HG03571 (cell line): ENCODE results near the gene CSRNP3.

Experiments used
- ATAC-seq: cut with Tn5 transposase; IDR thresholded peaks from one replicate; pipeline ENCODE4 v1.9.1; 2021; ENCODE audit not compliant: unreplicated experiment

CSRNP3 gene

GRCh38 chr2:165675551-165675968 is 206.1 kb downstream of the CSRNP3 start:
- no peak for ATAC-seq

GRCh38 chr2:165678882-165679281 is 209.4 kb downstream of the CSRNP3 start:
- no peak for ATAC-seq

- ATAC-seq = no peak
Measured at GRCh38 chr2:165679621-165680020, 210.1 kb downstream of the CSRNP3 start.

GRCh38 chr2:165681841-165682240 is 212.3 kb downstream of the CSRNP3 start:
- no peak for ATAC-seq

- no peak for ATAC-seq
Measured at GRCh38 chr2:165682546-165682945, 213.0 kb downstream of the CSRNP3 start.

GRCh38 chr2:165686800-165687199 is 217.3 kb downstream of the CSRNP3 start:
- ATAC-seq = no peak

GRCh38 chr2:165687426-165688002 is 218.0 kb downstream of the CSRNP3 start:
- no peak for ATAC-seq

GRCh38 chr2:165691615-165692014 is 222.1 kb downstream of the CSRNP3 start:
- no peak for ATAC-seq

- no peak for ATAC-seq
Measured at GRCh38 chr2:165692906-165693305, 223.4 kb downstream of the CSRNP3 start.

- ATAC-seq = no peak
Measured at GRCh38 chr2:165693838-165694237, 224.3 kb downstream of the CSRNP3 start.

- ATAC-seq = no peak
Measured at GRCh38 chr2:165697748-165698443, 228.4 kb downstream of the CSRNP3 start.

GRCh38 chr2:165698444-165698884 is 229.0 kb downstream of the CSRNP3 start:
- ATAC-seq = peak; percentile 81

- ATAC-seq = no peak
Measured at GRCh38 chr2:165699946-165700345, 230.4 kb downstream of the CSRNP3 start.

GRCh38 chr2:165700531-165700930 is 231.0 kb downstream of the CSRNP3 start:
- ATAC-seq = no peak

GRCh38 chr2:165701147-165701546 is 231.6 kb downstream of the CSRNP3 start:
- ATAC-seq = no peak

GRCh38 chr2:165706960-165707487 is 237.5 kb downstream of the CSRNP3 start:
- ATAC-seq = no peak

GRCh38 chr2:165716091-165716490 is 246.6 kb downstream of the CSRNP3 start:
- no peak for ATAC-seq

GRCh38 chr2:165718610-165719210 is 249.2 kb downstream of the CSRNP3 start:
- no peak for ATAC-seq

GRCh38 chr2:165720511-165720910 is 251.0 kb downstream of the CSRNP3 start:
- ATAC-seq = no peak

- no peak for ATAC-seq
Measured at GRCh38 chr2:165725421-165725820, 255.9 kb downstream of the CSRNP3 start.
